ENCODE data around the gene MED13L. TPM values are rescaled to one million over a fixed set of nuclear protein-coding genes. Genes with fewer than 3 reads are reported as not detected.

MED13L gene
- polyA plus RNA-seq, 1 of the 3 experiments (the other 2 are of a cell fraction): 17.1 TPM

- Histone ChIP-seq H3K4me3 (ENCODE audit: low read depth in 2 of 2, low read length in 1 of 2) (no peak overlapping the region), H3K9me3 (no peaks in the 10 kb centered on the region), H3F3A (replicated peaks; ENCODE audit: insufficient read depth) (peaks cover 26% of the 10 kb centered on the region), H3K79me2 (ENCODE audit: insufficient read depth) (peaks cover 12% of the 10 kb centered on the region; the same call in 1 of the 2 replicates), H3K27me3 (ENCODE audit: insufficient read depth) (no peaks in the 10 kb centered on the region), H4K20me1 (ENCODE audit: insufficient read depth) (peaks cover 9% of the 10 kb centered on the region; the same call in 1 of the 2 replicates), H3K27ac (ENCODE audit: low read depth in 2 of 2, low read length in 1 of 2) (no peak overlapping the region), H3K36me3 (replicated peaks in 1 of 2; ENCODE audit: control insufficient read depth in 1 of 2, insufficient read depth in 2 of 2, low read length in 1 of 2) (peaks cover 72 to 82% of the 10 kb centered on the region in 2 experiments), H2AFZ (ENCODE audit: low read depth) (no peak overlapping the region), H3K4me2 (no peak overlapping the region), H3K9ac (no peak overlapping the region), H3K9me2 (no peaks in the 10 kb centered on the region), H3K4me1 (ENCODE audit: control insufficient read depth in 1 of 2, insufficient read depth in 2 of 2, low read depth in 1 of 2, low read length in 1 of 2) (peaks cover 0 to 9% of the 10 kb centered on the region in 2 experiments; a peak in 1 of 4 replicates)
- no peak for DNase-seq
- WGBS (ENCODE audit: low lambda C conversion rate): 90% methylated on average over 7 of the region's 7 CpGs
- ChIA-PET POLR2A (no interaction called here), CTCF (interaction anchor here (1.9 kb wide), 1 partner anchor 21 kb away, joined by 5 read pairs; no protein-coding TSS in a partner anchor)
- TF ChIP-seq EP300 (IDR thresholded peaks at IDR 0.05; ENCODE audit: borderline replicate concordance in 1 of 2, low read depth in 1 of 2, low read length in 1 of 2): no peak
- no peak for TF ChIP-seq ZBTB33 (IDR thresholded peaks at IDR 0.05; ENCODE audit: borderline replicate concordance, low read depth)
- TF ChIP-seq MEF2A (IDR thresholded peaks at IDR 0.05; ENCODE audit: borderline replicate concordance, low read depth): no peak
- TF ChIP-seq MAX (IDR thresholded peaks at IDR 0.05; ENCODE audit: low read depth): no peak
- no peak for TF ChIP-seq RFX5 (IDR thresholded peaks at IDR 0.05; ENCODE audit: low read length)
- TF ChIP-seq ELF1 (IDR thresholded peaks at IDR 0.05): no peak
- TF ChIP-seq RXRA (IDR thresholded peaks at IDR 0.05; ENCODE audit: borderline replicate concordance, low read depth): no peak
- TF ChIP-seq GABPA (IDR thresholded peaks at IDR 0.05; ENCODE audit: low read depth): no peak
- TF ChIP-seq RCOR1 (IDR thresholded peaks at IDR 0.05; ENCODE audit: low read length): no peak
- no peak for TF ChIP-seq FOXJ3 (CRISPR knock-in tag; IDR thresholded peaks at IDR 0.05)
- TF ChIP-seq, protein P1, sequence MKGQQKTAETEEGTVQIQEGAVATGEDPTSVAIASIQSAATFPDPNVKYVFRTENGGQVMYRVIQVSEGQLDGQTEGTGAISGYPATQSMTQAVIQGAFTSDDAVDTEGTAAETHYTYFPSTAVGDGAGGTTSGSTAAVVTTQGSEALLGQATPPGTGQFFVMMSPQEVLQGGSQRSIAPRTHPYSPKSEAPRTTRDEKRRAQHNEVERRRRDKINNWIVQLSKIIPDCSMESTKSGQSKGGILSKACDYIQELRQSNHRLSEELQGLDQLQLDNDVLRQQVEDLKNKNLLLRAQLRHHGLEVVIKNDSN (IDR thresholded peaks at IDR 0.05; ENCODE audit: borderline replicate concordance, low read depth): no peak
- TF ChIP-seq SMC3 (IDR thresholded peaks at IDR 0.05; ENCODE audit: low read depth, low read length): no peak
- TF ChIP-seq EZH2phosphoT487 (IDR thresholded peaks at IDR 0.05; ENCODE audit: borderline replicate concordance, low read depth): no peak
- no peak for TF ChIP-seq MXI1 (IDR thresholded peaks at IDR 0.05; ENCODE audit: low read depth, low read length)
Observed at GRCh38 chr12:115968211-115968610, 309.3 kb downstream of the MED13L start.

GRCh38 chr12:115966376-115966775 is 311.1 kb downstream of the MED13L start:
- Histone ChIP-seq H3K9me2 (no peaks in the 10 kb centered on the region), H2AFZ (ENCODE audit: low read depth) (no peak overlapping the region), H3K79me2 (ENCODE audit: insufficient read depth) (peaks cover 12% of the 10 kb centered on the region; the same call in 1 of the 2 replicates), H3K9ac (no peak overlapping the region), H3K36me3 (replicated peaks in 1 of 2; ENCODE audit: control insufficient read depth in 1 of 2, insufficient read depth in 2 of 2, low read length in 1 of 2) (peaks cover 67 to 79% of the 10 kb centered on the region in 2 experiments), H4K20me1 (ENCODE audit: insufficient read depth) (peaks cover 15% of the 10 kb centered on the region; the same call in 1 of the 2 replicates), H3F3A (replicated peaks; ENCODE audit: insufficient read depth) (peaks cover 38% of the 10 kb centered on the region), H3K4me2 (no peak overlapping the region), H3K4me1 (ENCODE audit: control insufficient read depth in 1 of 2, insufficient read depth in 2 of 2, low read depth in 1 of 2, low read length in 1 of 2) (peaks cover 0 to 13% of the 10 kb centered on the region in 2 experiments; a peak in 1 of 4 replicates), H3K27ac (ENCODE audit: low read depth in 2 of 2, low read length in 1 of 2) (no peak overlapping the region), H3K27me3 (ENCODE audit: insufficient read depth) (no peaks in the 10 kb centered on the region), H3K4me3 (ENCODE audit: low read depth in 2 of 2, low read length in 1 of 2) (no peak overlapping the region), H3K9me3 (no peaks in the 10 kb centered on the region)
- CTCF ChIA-PET: interaction anchor here (0.6 to 1.9 kb wide), 4 partner anchors 13 to 744 kb away, joined by 3 to 5 read pairs (median 4); no protein-coding TSS in a partner anchor
- WGBS (ENCODE audit: low lambda C conversion rate): 92% methylated on average over 4 of the region's 4 CpGs
- TF ChIP-seq, protein P2, sequence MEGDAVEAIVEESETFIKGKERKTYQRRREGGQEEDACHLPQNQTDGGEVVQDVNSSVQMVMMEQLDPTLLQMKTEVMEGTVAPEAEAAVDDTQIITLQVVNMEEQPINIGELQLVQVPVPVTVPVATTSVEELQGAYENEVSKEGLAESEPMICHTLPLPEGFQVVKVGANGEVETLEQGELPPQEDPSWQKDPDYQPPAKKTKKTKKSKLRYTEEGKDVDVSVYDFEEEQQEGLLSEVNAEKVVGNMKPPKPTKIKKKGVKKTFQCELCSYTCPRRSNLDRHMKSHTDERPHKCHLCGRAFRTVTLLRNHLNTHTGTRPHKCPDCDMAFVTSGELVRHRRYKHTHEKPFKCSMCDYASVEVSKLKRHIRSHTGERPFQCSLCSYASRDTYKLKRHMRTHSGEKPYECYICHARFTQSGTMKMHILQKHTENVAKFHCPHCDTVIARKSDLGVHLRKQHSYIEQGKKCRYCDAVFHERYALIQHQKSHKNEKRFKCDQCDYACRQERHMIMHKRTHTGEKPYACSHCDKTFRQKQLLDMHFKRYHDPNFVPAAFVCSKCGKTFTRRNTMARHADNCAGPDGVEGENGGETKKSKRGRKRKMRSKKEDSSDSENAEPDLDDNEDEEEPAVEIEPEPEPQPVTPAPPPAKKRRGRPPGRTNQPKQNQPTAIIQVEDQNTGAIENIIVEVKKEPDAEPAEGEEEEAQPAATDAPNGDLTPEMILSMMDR (IDR thresholded peaks at IDR 0.05): no peak
- TF ChIP-seq FOXJ3 (CRISPR knock-in tag; IDR thresholded peaks at IDR 0.05) (no peak), GABPA (IDR thresholded peaks at IDR 0.05; ENCODE audit: low read depth) (no peak), RXRA (IDR thresholded peaks at IDR 0.05; ENCODE audit: borderline replicate concordance, low read depth) (no peak), EZH2phosphoT487 (IDR thresholded peaks at IDR 0.05; ENCODE audit: borderline replicate concordance, low read depth) (no peak), FOXM1 (IDR thresholded peaks at IDR 0.05; ENCODE audit: low read depth) (no peak)
- DNase-seq: no peak
- POLR2A ChIA-PET: no interaction called here

Data from SK-N-SH (cell line).